Fibroblast of the aortic adventitia (primary cell): ENCODE data around the gene WDR74. TPM values are rescaled to one million over a fixed set of nuclear protein-coding genes. Genes with fewer than 3 reads are reported as not detected.

ENCODE experiments used
- DNase-seq: peaks from one replicate; pipeline ENCODE4 v3.0.0-alpha.2; 2010; ENCODE audit warnings: low read depth
- H3K4me3 ChIP-seq: 2 replicates; pipeline ENCODE4 v1.5.1; 2011; ENCODE audit warnings: low read depth, mild to moderate bottlenecking, control low read depth, low read length, moderate library complexity
- CTCF ChIP-seq: IDR thresholded peaks from 2 replicates; pipeline ENCODE4 v1.5.1; 2011; ENCODE audit warnings: mild to moderate bottlenecking, low read length, control low read depth, inconsistent platforms; ENCODE audit not compliant: insufficient read depth
- total RNA-seq: library from RNA; depleted of rRNA; stranded (reverse); fragments of >200 nt; gene quantifications from 2 replicates; pipeline ENCODE4 v1.2.3, GENCODE V29; 2012; ENCODE audit warnings: low replicate concordance

Gene WDR74
- total RNA-seq, 1 donor, result 29.5 TPM

- no peak for DNase-seq
- no peak for TF ChIP-seq CTCF
- peak overlapping the region; percentile 81 for H3K4me3 ChIP-seq
Measured at GRCh38 chr11:62853279-62853965, 14.0 kb upstream of the WDR74 start.

GRCh38 chr11:62852523-62853188 lies 13.3 kb upstream of the WDR74 start:
- H3K4me3 ChIP-seq, result no peak overlapping the region
- no peak for DNase-seq
- no peak for TF ChIP-seq CTCF

- H3K4me3 ChIP-seq, result no peak overlapping the region
- DNase-seq, result no peak
- TF ChIP-seq CTCF, result no peak
Measured at GRCh38 chr11:62851807-62852522, 12.6 kb upstream of the WDR74 start.

- H3K4me3 ChIP-seq, result no peak overlapping the region
- no peak for DNase-seq
- TF ChIP-seq CTCF, result no peak
Measured at GRCh38 chr11:62850911-62851806, 11.8 kb upstream of the WDR74 start.

- no peak for TF ChIP-seq CTCF
- no peak for DNase-seq
- H3K4me3 ChIP-seq, result no peak overlapping the region
Measured at GRCh38 chr11:62847767-62848314, 8.5 kb upstream of the WDR74 start.

- H3K4me3 ChIP-seq, result no peak overlapping the region
- DNase-seq, result no peak
- TF ChIP-seq CTCF, result no peak
Measured at GRCh38 chr11:62846177-62846576, 6.8 kb upstream of the WDR74 start.
